ENCODE results near the gene USH2A.

DNA sequence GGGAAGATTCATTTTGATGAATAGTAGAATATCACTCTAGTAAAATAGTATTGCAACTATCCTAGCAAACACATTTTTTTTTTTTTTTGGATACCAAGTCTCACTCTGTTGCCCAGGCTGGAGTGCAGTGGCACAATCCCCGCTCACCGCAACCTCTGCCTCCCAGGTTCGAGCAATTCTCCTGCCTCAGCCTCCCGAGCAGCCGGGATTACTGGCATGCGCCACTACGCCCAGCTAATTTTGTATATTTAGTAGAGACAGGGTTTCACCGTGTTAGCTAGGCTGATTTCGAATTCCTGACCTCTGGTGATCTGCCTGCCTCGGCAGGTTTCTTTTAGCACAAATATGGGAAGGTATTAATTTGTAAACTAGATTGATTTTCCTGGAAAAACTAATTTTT is 822.4 kb downstream of the USH2A start:
- TF ChIP-seq, protein P1, sequence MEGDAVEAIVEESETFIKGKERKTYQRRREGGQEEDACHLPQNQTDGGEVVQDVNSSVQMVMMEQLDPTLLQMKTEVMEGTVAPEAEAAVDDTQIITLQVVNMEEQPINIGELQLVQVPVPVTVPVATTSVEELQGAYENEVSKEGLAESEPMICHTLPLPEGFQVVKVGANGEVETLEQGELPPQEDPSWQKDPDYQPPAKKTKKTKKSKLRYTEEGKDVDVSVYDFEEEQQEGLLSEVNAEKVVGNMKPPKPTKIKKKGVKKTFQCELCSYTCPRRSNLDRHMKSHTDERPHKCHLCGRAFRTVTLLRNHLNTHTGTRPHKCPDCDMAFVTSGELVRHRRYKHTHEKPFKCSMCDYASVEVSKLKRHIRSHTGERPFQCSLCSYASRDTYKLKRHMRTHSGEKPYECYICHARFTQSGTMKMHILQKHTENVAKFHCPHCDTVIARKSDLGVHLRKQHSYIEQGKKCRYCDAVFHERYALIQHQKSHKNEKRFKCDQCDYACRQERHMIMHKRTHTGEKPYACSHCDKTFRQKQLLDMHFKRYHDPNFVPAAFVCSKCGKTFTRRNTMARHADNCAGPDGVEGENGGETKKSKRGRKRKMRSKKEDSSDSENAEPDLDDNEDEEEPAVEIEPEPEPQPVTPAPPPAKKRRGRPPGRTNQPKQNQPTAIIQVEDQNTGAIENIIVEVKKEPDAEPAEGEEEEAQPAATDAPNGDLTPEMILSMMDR (IDR thresholded peaks at IDR 0.05), result no peak
- TF ChIP-seq EP300 (IDR thresholded peaks at IDR 0.05; ENCODE audit: low read depth) (no peak), POLR2AphosphoS5 (IDR thresholded peaks at IDR 0.05) (no peak)

All from transverse colon (tissue), 4 donors.